CD4-positive, CD25-positive, alpha-beta regulatory T cell (primary cell): Measurements from ENCODE around the gene CD247. TPM values are rescaled to one million over a fixed set of nuclear protein-coding genes. Genes with fewer than 3 reads are reported as not detected.

Source experiments
- ATAC-seq, 2 donors: fragments of 150-1000 bp; cut with Tn5 transposase; one replicate each; pipeline ENCODE4 v1.10.0; 2021; ENCODE audit warnings: low read depth in 2 of 2, moderate number of reproducible peaks in 2 of 2, moderate library complexity in 1 of 2
- DNase-seq, 3 donors: peaks; one replicate each; pipeline versions ENCODE4 v3.0.0 to v3.0.0-alpha.2; 2012 to 2022; ENCODE audit warnings: mixed read lengths in 1 of 3
- H3K27ac ChIP-seq: one replicate; pipeline ENCODE4 v1.7.0; 2013; ENCODE audit warnings: mild to moderate bottlenecking, low read length; ENCODE audit not compliant: insufficient read depth, poor library complexity, severe bottlenecking
- H3K27me3 ChIP-seq: one replicate; pipeline ENCODE4 v1.7.0; 2013; ENCODE audit warnings: low read length; ENCODE audit not compliant: control insufficient read depth, insufficient read depth
- H3K36me3 ChIP-seq: one replicate; pipeline ENCODE4 v1.7.0; 2013; ENCODE audit warnings: mild to moderate bottlenecking, low read length, moderate library complexity; ENCODE audit not compliant: control insufficient read depth, insufficient read depth
- H3K4me1 ChIP-seq: 2 replicates; pipeline ENCODE4 v1.7.0; 2013; ENCODE audit warnings: mild to moderate bottlenecking, low read length; ENCODE audit not compliant: insufficient read depth, control insufficient read depth, poor library complexity, severe bottlenecking
- H3K4me3 ChIP-seq: one replicate; pipeline ENCODE4 v1.7.0; 2013; ENCODE audit warnings: low read depth, mild to moderate bottlenecking, low read length, moderate library complexity
- H3K9me3 ChIP-seq, 2 experiments: 1 replicate in 1 of 2; 2 replicates in 1 of 2; pipeline ENCODE4 v1.7.0; 2013; ENCODE audit warnings: low read length in 2 of 2, mild to moderate bottlenecking in 1 of 2, moderate library complexity in 1 of 2; ENCODE audit not compliant: control insufficient read depth in 2 of 2
- H3K27ac Mint-ChIP-seq, 3 donors: one replicate each; pipeline ENCODE4 v1.8.0; 2020 to 2022; ENCODE audit warnings: mild to moderate bottlenecking in 3 of 3, mixed read lengths in 3 of 3, moderate library complexity in 2 of 3
- H3K27me3 Mint-ChIP-seq: one replicate; pipeline ENCODE4 v1.8.0; 2022; ENCODE audit warnings: mild to moderate bottlenecking, mixed read lengths
- H3K36me3 Mint-ChIP-seq: one replicate; pipeline ENCODE4 v1.8.0; 2020; ENCODE audit warnings: mixed read lengths
- H3K4me1 Mint-ChIP-seq, 4 donors: one replicate each; pipeline ENCODE4 v1.8.0; 2020 to 2022; ENCODE audit warnings: mixed read lengths in 4 of 4, mild to moderate bottlenecking in 1 of 4
- H3K4me3 Mint-ChIP-seq, 4 donors: one replicate each; pipeline ENCODE4 v1.8.0; 2020 to 2022; ENCODE audit warnings: mild to moderate bottlenecking in 4 of 4, mixed read lengths in 4 of 4, moderate library complexity in 3 of 4
- H3K9me3 Mint-ChIP-seq, 7 donors: one replicate each; pipeline ENCODE4 v1.8.0; 2020 to 2022; ENCODE audit warnings: mixed read lengths in 7 of 7, mild to moderate bottlenecking in 3 of 7, moderate library complexity in 2 of 7
- polyA plus RNA-seq, 4 donors: library from polyadenylated mRNA; unstranded; fragments of 300-500 nt; fragmentation: Illumina TruSeq; gene quantifications; one replicate each; pipeline ENCODE4 v1.2.3, GENCODE V29; 2021
- total RNA-seq: library from RNA; stranded (reverse); gene quantifications from one replicate; pipeline ENCODE4 v1.2.3, GENCODE V29; 2022

The CD247 gene
- total and polyA plus RNA-seq, 5 donors from 2014 or later: 410 to 718 (median 424) TPM

DNA sequence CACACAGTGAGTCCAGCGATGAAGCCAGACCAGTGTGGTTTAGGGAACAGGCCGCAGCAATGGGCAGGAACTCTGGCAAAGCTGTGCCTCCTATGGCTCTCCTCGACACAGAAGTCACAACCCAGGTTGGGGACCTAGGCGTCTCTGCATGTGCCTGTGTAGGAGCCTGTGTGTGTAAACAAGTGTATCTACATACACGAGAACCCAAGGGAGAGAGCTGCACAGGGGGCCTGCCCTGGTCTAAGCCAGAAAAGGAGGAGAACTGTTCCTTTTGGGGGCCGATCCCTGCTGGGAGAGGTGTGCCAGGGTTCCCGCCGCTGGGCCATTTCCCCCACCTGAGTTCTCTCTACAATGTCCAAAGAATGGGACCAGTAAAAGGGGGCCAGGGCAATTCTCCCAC is 56.0 kb downstream of the CD247 start:
- H3K4me1 Mint-ChIP-seq: peaks cover 37 to 95% (median 59%) of the 10 kb centered on the region in 4 donors
- peaks cover 18% of the 10 kb centered on the region for H3K36me3 Mint-ChIP-seq
- Histone ChIP-seq H3K9me3 (no peaks in the 10 kb centered on the region), H3K36me3 (peaks cover 61% of the 10 kb centered on the region), H3K4me3 (no peak overlapping the region), H3K27me3 (no peaks in the 10 kb centered on the region), H3K27ac (peak overlapping the region; percentile 81), H3K4me1 (peaks cover 76% of the 10 kb centered on the region)
- no peaks in the 10 kb centered on the region for H3K27me3 Mint-ChIP-seq
- DNase-seq (no peak), ATAC-seq (no peak)
- peak overlapping the region in 2 of 4 donors; percentile 4 to 56 for H3K4me3 Mint-ChIP-seq
- H3K9me3 Mint-ChIP-seq: no peaks in the 10 kb centered on the region
- H3K27ac Mint-ChIP-seq: peak overlapping the region; percentile 91 to 95 (median 92)

DNA sequence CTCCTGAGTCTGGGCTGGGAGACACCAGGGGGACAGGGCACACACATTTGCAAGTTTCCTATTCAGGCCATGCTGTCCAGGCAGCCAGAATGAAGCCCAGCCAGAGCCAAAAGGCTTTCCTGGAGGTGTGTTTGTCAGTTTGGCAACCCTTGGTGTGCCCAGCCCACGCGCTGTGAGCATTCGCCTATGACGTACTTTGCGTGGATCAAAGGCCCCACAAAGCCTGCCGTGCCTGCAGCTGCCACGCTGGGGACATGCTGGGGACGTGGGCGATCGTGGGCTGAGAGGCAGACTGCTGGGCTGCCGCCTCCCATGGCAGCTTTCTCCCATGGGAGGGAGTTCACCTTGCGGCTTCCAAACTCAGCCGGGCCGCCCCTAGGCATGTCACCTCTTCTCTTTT is 57.5 kb downstream of the CD247 start:
- Histone ChIP-seq H3K27ac (peak overlapping the region; percentile 81), H3K27me3 (no peaks in the 10 kb centered on the region), H3K9me3 (no peaks in the 10 kb centered on the region), H3K36me3 (peaks cover 49% of the 10 kb centered on the region), H3K4me3 (no peak overlapping the region), H3K4me1 (peaks cover 82% of the 10 kb centered on the region)
- Mint-ChIP-seq H3K27ac (peak overlapping the region; percentile 90 to 95 (median 92)), H3K27me3 (no peaks in the 10 kb centered on the region), H3K36me3 (peaks cover 18% of the 10 kb centered on the region), H3K9me3 (no peaks in the 10 kb centered on the region), H3K4me3 (peak overlapping the region; percentile 2 to 69 (median 58)), H3K4me1 (peaks cover 45 to 95% (median 63%) of the 10 kb centered on the region in 4 donors)
- DNase-seq (peak in 2 of 3 donors; percentile 57 to 66), ATAC-seq (peak; percentile 49 to 50)

DNA sequence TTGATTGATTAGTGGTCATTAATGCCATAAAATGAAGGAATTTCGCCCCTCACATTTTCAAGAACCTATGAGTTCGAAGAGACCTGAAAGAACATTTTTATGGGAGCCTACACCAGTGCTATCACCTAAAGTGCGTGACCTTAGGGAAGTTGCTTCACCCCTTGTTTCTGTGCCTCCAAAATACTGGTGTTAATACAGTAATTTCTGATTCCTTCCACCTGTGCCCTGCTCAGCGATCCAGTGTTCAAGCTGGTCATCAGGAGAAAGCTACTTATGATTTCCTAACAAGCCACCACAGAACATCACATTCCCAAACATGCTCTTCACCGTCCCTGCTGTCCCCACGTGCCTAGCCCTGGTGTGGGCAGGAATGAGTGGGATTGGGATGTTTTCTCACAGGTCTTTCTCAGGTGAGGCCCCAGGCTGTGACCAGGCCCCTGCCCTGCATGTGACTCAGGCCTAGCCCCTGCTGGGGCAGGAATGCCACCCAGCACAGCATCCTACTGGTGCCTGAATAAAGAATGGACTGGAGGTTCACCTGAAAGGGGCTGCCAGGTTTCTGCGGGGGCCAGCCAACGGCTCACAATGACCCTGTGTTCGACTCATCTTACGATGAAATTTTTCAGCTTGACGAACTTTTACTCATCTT is 60.3 kb downstream of the CD247 start:
- Histone ChIP-seq H3K27ac (peak overlapping the region; percentile 98), H3K9me3 (no peaks in the 10 kb centered on the region), H3K4me1 (peaks cover 75% of the 10 kb centered on the region), H3K27me3 (no peaks in the 10 kb centered on the region), H3K36me3 (peaks cover 29% of the 10 kb centered on the region), H3K4me3 (no peak overlapping the region)
- peak overlapping the region; percentile 85 to 95 (median 91) for H3K27ac Mint-ChIP-seq
- no peaks in the 10 kb centered on the region for H3K27me3 Mint-ChIP-seq
- peaks cover 43 to 83% (median 50%) of the 10 kb centered on the region in 4 donors for H3K4me1 Mint-ChIP-seq
- DNase-seq: no peak
- no peaks in the 10 kb centered on the region for H3K9me3 Mint-ChIP-seq
- H3K4me3 Mint-ChIP-seq: peak overlapping the region; percentile 15 to 91 (median 42)
- peaks cover 10% of the 10 kb centered on the region for H3K36me3 Mint-ChIP-seq
- no peak for ATAC-seq

DNA sequence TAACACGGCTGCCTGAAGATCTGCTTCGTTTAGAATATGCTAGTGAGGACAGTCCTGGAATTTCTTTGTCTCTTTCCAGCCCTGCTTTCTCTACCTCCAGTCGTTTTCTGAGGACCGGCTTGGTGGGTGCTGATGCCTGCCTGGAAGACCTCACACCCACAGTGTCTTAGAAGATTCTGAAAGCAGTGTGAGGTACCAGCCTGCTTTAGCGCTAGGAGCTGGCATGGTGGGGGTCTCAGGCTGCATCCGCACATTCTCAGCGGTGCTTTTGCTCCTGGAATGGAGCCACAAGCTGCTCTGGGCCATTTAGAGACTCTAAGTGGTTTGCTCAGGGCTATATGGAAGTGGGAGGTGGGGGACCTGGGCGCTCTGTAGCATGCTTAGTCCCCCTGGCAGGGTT is 61.4 kb downstream of the CD247 start:
- Mint-ChIP-seq H3K4me3 (peak overlapping the region; percentile 86 to 92 (median 90)), H3K27me3 (no peaks in the 10 kb centered on the region), H3K36me3 (peaks cover 7% of the 10 kb centered on the region), H3K9me3 (no peaks in the 10 kb centered on the region), H3K27ac (peak overlapping the region; percentile 57 to 91 (median 90)), H3K4me1 (peaks cover 46 to 82% (median 58%) of the 10 kb centered on the region in 4 donors)
- Histone ChIP-seq H3K9me3 (no peaks in the 10 kb centered on the region), H3K27me3 (no peaks in the 10 kb centered on the region), H3K27ac (peak overlapping the region; percentile 98), H3K36me3 (peaks cover 23% of the 10 kb centered on the region), H3K4me3 (peak overlapping the region; percentile 80), H3K4me1 (peaks cover 74% of the 10 kb centered on the region)
- no peak for DNase-seq
- no peak for ATAC-seq

DNA sequence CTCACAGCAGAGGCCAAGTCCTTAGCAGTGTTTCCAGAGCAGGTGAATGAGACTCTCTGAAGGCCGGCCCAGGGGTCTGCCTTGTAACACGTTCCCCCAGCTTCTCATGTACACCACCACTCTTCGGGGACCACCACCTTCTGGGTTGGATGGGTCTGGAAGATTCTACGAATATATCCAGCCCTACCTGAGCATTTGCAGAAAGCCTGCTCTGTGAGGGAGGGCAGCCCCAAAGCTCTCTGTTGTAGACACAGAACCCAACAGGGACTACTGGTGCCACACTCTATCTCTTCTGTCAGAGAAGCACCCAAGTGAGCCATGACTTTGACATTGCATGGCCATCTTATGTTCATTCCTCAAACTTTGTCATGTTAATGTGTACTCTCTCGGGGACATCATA is 61.8 kb downstream of the CD247 start:
- H3K9me3 Mint-ChIP-seq: no peaks in the 10 kb centered on the region
- DNase-seq (no peak), ATAC-seq (peak; percentile 22 to 32)
- peak overlapping the region; percentile 86 to 92 (median 90) for H3K4me3 Mint-ChIP-seq
- no peaks in the 10 kb centered on the region for H3K27me3 Mint-ChIP-seq
- H3K4me1 Mint-ChIP-seq: peaks cover 42 to 82% (median 60%) of the 10 kb centered on the region in 4 donors
- peaks cover 23% of the 10 kb centered on the region for H3K36me3 ChIP-seq
- H3K4me1 ChIP-seq: peaks cover 74% of the 10 kb centered on the region
- no peaks in the 10 kb centered on the region for H3K27me3 ChIP-seq
- peak overlapping the region; percentile 80 for H3K4me3 ChIP-seq
- peak overlapping the region; percentile 98 for H3K27ac ChIP-seq
- peaks cover 7% of the 10 kb centered on the region for H3K36me3 Mint-ChIP-seq
- H3K27ac Mint-ChIP-seq: peak overlapping the region; percentile 57 to 91 (median 90)
- no peaks in the 10 kb centered on the region for H3K9me3 ChIP-seq

DNA sequence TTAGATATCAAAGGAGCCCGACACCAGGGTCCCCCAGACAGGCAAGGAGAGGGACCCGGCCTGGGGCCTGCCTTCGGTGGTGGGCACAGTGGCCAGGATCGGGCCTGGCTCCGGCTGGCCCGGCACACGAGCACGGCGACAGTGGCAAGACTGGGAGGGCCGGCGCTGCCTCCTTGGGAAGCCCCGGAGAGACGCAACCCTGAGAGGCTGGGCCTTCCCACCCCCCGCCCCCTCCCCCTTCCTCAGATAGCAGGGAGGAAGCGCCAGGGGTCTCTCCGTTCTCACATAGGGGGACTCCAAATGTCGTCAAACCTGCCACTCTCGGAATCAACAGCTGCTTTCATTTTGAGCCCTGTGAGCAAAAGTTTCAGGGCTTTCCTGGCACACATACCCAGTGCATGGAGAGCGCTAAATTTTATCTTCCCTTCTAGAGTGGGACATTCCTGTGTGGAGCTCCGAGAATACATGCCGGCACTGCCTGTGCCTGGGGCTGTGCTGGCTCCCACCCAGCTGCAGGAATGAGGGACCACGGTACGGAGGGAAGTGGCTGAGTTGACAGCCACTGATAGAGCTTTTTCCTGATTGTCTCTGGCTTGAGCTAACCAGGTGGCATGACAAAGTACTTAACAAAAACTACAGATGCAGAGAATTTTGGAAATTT is 62.4 kb downstream of the CD247 start:
- no peaks in the 10 kb centered on the region for H3K9me3 Mint-ChIP-seq
- Histone ChIP-seq H3K27ac (peak overlapping the region; percentile 98), H3K4me3 (peak overlapping the region; percentile 80), H3K27me3 (no peaks in the 10 kb centered on the region), H3K4me1 (peaks cover 74% of the 10 kb centered on the region), H3K36me3 (peaks cover 23% of the 10 kb centered on the region), H3K9me3 (no peaks in the 10 kb centered on the region)
- no peaks in the 10 kb centered on the region for H3K27me3 Mint-ChIP-seq
- DNase-seq (peak in 2 of 3 donors; percentile 47 to 52), ATAC-seq (peak; percentile 10 to 11)
- H3K4me3 Mint-ChIP-seq: peak overlapping the region; percentile 86 to 92 (median 90)
- peak overlapping the region; percentile 74 to 91 (median 90) for H3K27ac Mint-ChIP-seq
- peaks cover 8% of the 10 kb centered on the region for H3K36me3 Mint-ChIP-seq
- H3K4me1 Mint-ChIP-seq: peaks cover 46 to 82% (median 60%) of the 10 kb centered on the region in 4 donors

DNA sequence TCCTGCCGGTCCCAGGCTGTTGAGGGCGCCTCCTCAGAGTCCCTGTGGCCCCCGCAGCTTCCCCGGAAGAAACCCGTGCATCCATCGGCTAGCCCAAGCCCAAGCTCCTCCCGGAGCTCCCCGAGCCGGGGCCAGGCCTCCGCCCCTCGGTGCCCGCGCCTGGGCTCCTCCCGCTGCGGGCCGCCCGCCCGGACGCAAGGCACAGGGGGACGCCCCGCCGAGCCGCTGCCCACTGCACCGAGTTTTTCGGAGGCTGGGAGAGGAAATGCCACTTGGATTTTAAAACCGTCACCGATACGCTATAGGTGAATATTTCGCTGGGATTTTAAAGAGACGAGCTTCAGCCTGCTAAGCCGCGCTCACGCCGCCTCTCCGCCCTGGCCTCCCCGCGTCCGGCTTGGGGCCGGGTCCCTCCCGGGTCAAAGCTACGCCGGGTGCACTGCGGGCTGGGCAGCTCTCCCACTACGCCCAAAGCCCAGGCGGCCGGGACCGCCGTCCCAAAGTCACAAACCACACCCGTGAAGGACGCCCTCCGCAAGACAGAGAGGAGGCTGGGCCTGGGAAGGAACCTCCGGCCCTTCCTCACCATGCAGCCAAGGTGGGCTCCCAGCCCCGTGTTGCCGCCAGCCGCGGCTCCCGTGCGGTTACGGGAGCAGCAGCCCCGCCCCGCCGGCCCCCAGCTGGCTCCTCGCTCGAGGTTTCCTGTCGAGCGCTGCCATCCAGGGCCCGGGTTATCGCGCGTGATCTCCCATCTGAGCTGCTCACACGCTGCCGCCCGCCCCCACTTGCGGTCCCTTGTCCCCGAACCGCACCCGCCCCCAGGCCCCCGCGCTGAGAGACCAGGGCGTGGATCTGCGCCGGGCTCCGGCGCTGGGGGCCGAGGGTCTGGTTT is 63.2 kb downstream of the CD247 start:
- Mint-ChIP-seq H3K4me1 (peaks cover 47 to 82% (median 61%) of the 10 kb centered on the region in 4 donors), H3K9me3 (no peaks in the 10 kb centered on the region)
- peak; percentile 73 for ATAC-seq

More for the DNA sequence above, 63.2 kb downstream of the CD247 start:
- H3K4me1 ChIP-seq: peaks cover 76% of the 10 kb centered on the region
- H3K9me3 ChIP-seq: no peaks in the 10 kb centered on the region
- H3K27me3 ChIP-seq: no peaks in the 10 kb centered on the region
- Mint-ChIP-seq H3K4me3 (peak overlapping the region; percentile 71 to 100 (median 84)), H3K36me3 (peaks cover 10% of the 10 kb centered on the region), H3K27me3 (no peaks in the 10 kb centered on the region), H3K27ac (peak overlapping the region; percentile 73 to 83 (median 74))
- DNase-seq: peak; percentile 76 to 90 (median 80)
- peaks cover 18% of the 10 kb centered on the region for H3K36me3 ChIP-seq
- H3K4me3 ChIP-seq: peak overlapping the region; percentile 75
- peak overlapping the region; percentile 98 for H3K27ac ChIP-seq
